Measurements from ENCODE around the gene TYW1B.
"Not testable (repeated sequence)": the region's sequence is repeated elsewhere in the genome, so short reads cannot be mapped to it uniquely, and the experiment has no call there.

DNA sequence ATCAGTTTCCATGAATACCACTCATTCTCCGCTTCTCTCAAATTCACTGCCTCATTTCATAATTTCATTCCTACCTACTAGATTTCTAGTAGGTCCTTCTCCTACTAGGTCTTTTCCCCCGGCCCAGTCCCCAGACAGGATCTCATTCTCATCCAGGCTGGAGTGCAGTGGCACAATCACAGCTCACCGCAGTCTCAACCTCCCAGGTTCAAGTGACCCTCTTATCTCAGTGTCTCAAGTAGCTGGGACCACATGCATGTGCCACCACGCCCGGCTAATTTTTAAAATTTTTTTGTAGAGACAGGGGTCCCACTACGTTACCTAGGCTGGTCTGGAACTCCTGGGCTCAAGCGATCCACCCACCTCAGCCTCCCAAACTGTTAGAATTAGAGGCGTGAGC lies 132.5 kb downstream of the TYW1B start:
- TF ChIP-seq CTCF (IDR thresholded peaks at IDR 0.05); EP300 (IDR thresholded peaks at IDR 0.05); POLR2A (IDR thresholded peaks at IDR 0.05; ENCODE audit: low read depth): not testable (repeated sequence)
